ENCODE results near the gene LRRC45. TPM values are rescaled to one million over a fixed set of nuclear protein-coding genes. Genes with fewer than 3 reads are reported as not detected.

Gene LRRC45
- total RNA-seq, 1 donor from 2014 or later, result 12.2 TPM

- no peak for ATAC-seq
- Histone ChIP-seq H3K9me3 (no peaks in the 10 kb centered on the region), H3K4me1 (peaks cover 22% of the 10 kb centered on the region), H3K4me3 (no peak overlapping the region), H3K36me3 (no peaks in the 10 kb centered on the region), H3K27me3 (no peaks in the 10 kb centered on the region), H3K27ac (no peak overlapping the region)
- TF ChIP-seq CTCF (IDR thresholded peaks at IDR 0.05), result no peak
- intact Hi-C loops (cut with DNase I), result loop anchor here (5.0 to 10.0 kb wide), 2 partner anchors 123 to 300 kb away; partner anchors contain the start of gene SECTM1
- no peak for DNase-seq
These were observed 11.4 kb downstream of the LRRC45 start for GRCh38 chr17:82034371-82035011.

GRCh38 chr17:82035488-82035887 is 12.4 kb downstream of the LRRC45 start:
- Histone ChIP-seq H3K36me3 (no peaks in the 10 kb centered on the region), H3K9me3 (no peaks in the 10 kb centered on the region), H3K27me3 (no peaks in the 10 kb centered on the region), H3K4me3 (no peak overlapping the region), H3K27ac (no peak overlapping the region), H3K4me1 (peaks cover 18% of the 10 kb centered on the region)
- intact Hi-C loops (cut with DNase I), result loop anchor here (10.0 kb wide), 1 partner anchor 299 kb away; the partner anchor contains the start of gene SECTM1
- TF ChIP-seq CTCF (IDR thresholded peaks at IDR 0.05), result no peak
- no peak for ATAC-seq
- no peak for DNase-seq

- Histone ChIP-seq H3K4me1 (peaks cover 18% of the 10 kb centered on the region), H3K27ac (peak overlapping the region; percentile 95), H3K27me3 (no peaks in the 10 kb centered on the region), H3K9me3 (no peaks in the 10 kb centered on the region), H3K36me3 (no peaks in the 10 kb centered on the region), H3K4me3 (peak overlapping the region; percentile 65)
- TF ChIP-seq CTCF (IDR thresholded peaks at IDR 0.05), result no peak
- intact Hi-C loops (cut with DNase I), result loop anchor here (10.0 kb wide), 1 partner anchor 299 kb away; the partner anchor contains the start of gene SECTM1
- ATAC-seq (no peak), DNase-seq (no peak)
These were observed 13.0 kb downstream of the LRRC45 start for GRCh38 chr17:82035956-82036633.

- H3K27me3 ChIP-seq, result no peaks in the 10 kb centered on the region
- TF ChIP-seq CTCF (IDR thresholded peaks at IDR 0.05), result no peak
- H3K4me3 ChIP-seq, result peak overlapping the region; percentile 65
- peaks cover 18% of the 10 kb centered on the region for H3K4me1 ChIP-seq
- ATAC-seq (no peak), DNase-seq (no peak)
- intact Hi-C loops (cut with DNase I), result loop anchor here (10.0 kb wide), 1 partner anchor 298 kb away; the partner anchor contains the start of gene SECTM1
- no peaks in the 10 kb centered on the region for H3K9me3 ChIP-seq
- H3K27ac ChIP-seq, result peak overlapping the region; percentile 95
- H3K36me3 ChIP-seq, result no peaks in the 10 kb centered on the region
These were observed 13.6 kb downstream of the LRRC45 start for GRCh38 chr17:82036634-82037091.

- H3K9me3 ChIP-seq, result no peaks in the 10 kb centered on the region
- DNase-seq (peak; percentile 99), ATAC-seq (peak; percentile 97)
- no peaks in the 10 kb centered on the region for H3K36me3 ChIP-seq
- intact Hi-C loops (cut with DNase I), result loop anchor here (10.0 kb wide), 1 partner anchor 298 kb away; the partner anchor contains the start of gene SECTM1
- TF ChIP-seq CTCF (IDR thresholded peaks at IDR 0.05), result peak; percentile 77
- no peaks in the 10 kb centered on the region for H3K27me3 ChIP-seq
- H3K4me1 ChIP-seq, result peaks cover 14% of the 10 kb centered on the region
- H3K27ac ChIP-seq, result peak within 1 kb of the TSS; percentile 95
- H3K4me3 ChIP-seq, result peak within 1 kb of the TSS; percentile 65
These were observed 14.2 kb downstream of the LRRC45 start, which contains the start of gene DCXR for GRCh38 chr17:82037092-82037888. DCXR (minus strand) TSS chr17:82037697; CDS start chr17:82037682, 15 bp downstream.
